ENCODE results near the gene GLIPR1L1.

- no peak for TF ChIP-seq CTCF (IDR thresholded peaks at IDR 0.05; ENCODE audit: poor library complexity, severe bottlenecking)
- no peak for TF ChIP-seq REST (IDR thresholded peaks at IDR 0.05; ENCODE audit: borderline replicate concordance)
These were observed 15.9 kb downstream of the GLIPR1L1 start for GRCh38 chr12:75350413-75350812.
